Progenitor cell of endocrine pancreas (in vitro differentiated cells): ENCODE data around the gene DIP2C. TPM values are rescaled to one million over a fixed set of nuclear protein-coding genes. Genes with fewer than 3 reads are reported as not detected.

Experiments
- DNase-seq: peaks from one replicate; pipeline ENCODE4 v3.0.0; 2021; ENCODE audit warnings: low spot score; ENCODE audit not compliant: unreplicated experiment
- H3K27ac Mint-ChIP-seq: 2 replicates; pipeline ENCODE4 v1.8.0; 2021; ENCODE audit warnings: mild to moderate bottlenecking, moderate library complexity, mixed read lengths
- H3K27me3 Mint-ChIP-seq: 2 replicates; pipeline ENCODE4 v1.8.0; 2021; ENCODE audit warnings: mixed read lengths
- H3K36me3 Mint-ChIP-seq: 2 replicates; pipeline ENCODE4 v1.8.0; 2022; ENCODE audit warnings: mixed read lengths; ENCODE audit not compliant: insufficient read depth
- H3K4me1 Mint-ChIP-seq: 2 replicates; pipeline ENCODE4 v1.8.0; 2021; ENCODE audit warnings: low read depth, mixed read lengths
- H3K4me3 Mint-ChIP-seq: 2 replicates; pipeline ENCODE4 v1.8.0; 2021; ENCODE audit warnings: low read depth, mild to moderate bottlenecking, moderate library complexity, mixed read lengths
- H3K9me3 Mint-ChIP-seq: 2 replicates; pipeline ENCODE4 v1.8.0; 2021; ENCODE audit warnings: low read depth, mixed read lengths
- total RNA-seq: library from RNA; stranded (reverse); gene quantifications from 2 replicates; pipeline ENCODE4 v1.2.1, GENCODE V29; 2021
- TF ChIP-seq, protein P1 (sequence below): fragments of 200-600 bp; sonication (generic); IDR thresholded peaks from one replicate; pipeline ENCODE4 v1.5.0; 2021; ENCODE audit warnings: antibody characterized with exemption, mild to moderate bottlenecking; ENCODE audit not compliant: unreplicated experiment

Gene DIP2C
- total RNA-seq, 1 donor from 2014 or later: 27.2 TPM

DNA sequence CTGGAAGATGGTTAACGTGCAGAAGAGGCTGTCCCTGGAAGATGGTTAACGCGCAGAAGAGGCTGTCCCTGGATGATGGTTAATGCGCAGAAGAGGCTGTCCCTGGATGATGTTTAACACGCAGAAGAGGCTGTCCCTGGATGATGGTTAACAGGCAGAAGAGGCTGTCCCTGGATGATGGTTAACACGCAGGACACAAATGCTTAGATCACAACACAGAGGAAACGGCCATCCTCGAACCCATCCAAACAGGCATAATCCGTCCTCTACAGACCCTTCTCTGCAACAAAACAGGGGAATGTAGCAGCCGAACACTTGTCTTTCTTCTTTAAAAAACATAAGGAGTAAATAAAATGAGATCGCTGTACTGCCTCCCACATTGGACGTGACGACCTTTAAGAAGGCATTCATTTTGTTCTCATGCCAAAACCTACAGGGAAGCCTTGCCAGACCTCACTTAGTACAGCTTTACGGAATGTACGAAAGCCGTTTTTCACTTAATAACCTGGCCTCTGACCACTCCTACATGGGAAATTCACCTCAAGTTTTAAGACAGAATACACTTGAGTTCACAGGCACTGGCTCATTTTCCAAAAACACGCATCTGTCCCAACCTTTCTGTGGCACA lies 309.0 kb downstream of the DIP2C start:
- no peaks in the 10 kb centered on the region for H3K27me3 Mint-ChIP-seq
- TF ChIP-seq, protein P1, sequence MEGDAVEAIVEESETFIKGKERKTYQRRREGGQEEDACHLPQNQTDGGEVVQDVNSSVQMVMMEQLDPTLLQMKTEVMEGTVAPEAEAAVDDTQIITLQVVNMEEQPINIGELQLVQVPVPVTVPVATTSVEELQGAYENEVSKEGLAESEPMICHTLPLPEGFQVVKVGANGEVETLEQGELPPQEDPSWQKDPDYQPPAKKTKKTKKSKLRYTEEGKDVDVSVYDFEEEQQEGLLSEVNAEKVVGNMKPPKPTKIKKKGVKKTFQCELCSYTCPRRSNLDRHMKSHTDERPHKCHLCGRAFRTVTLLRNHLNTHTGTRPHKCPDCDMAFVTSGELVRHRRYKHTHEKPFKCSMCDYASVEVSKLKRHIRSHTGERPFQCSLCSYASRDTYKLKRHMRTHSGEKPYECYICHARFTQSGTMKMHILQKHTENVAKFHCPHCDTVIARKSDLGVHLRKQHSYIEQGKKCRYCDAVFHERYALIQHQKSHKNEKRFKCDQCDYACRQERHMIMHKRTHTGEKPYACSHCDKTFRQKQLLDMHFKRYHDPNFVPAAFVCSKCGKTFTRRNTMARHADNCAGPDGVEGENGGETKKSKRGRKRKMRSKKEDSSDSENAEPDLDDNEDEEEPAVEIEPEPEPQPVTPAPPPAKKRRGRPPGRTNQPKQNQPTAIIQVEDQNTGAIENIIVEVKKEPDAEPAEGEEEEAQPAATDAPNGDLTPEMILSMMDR: no peak
- peaks cover 32% of the 10 kb centered on the region for H3K36me3 Mint-ChIP-seq
- H3K4me1 Mint-ChIP-seq: no peaks in the 10 kb centered on the region
- H3K27ac Mint-ChIP-seq: no peak overlapping the region
- DNase-seq: no peak
- no peaks in the 10 kb centered on the region for H3K9me3 Mint-ChIP-seq
- H3K4me3 Mint-ChIP-seq: no peak overlapping the region

GRCh38 chr10:378930-379704 lies 310.4 kb downstream of the DIP2C start:
- Mint-ChIP-seq H3K9me3 (no peaks in the 10 kb centered on the region), H3K36me3 (peaks cover 37% of the 10 kb centered on the region), H3K4me3 (no peak overlapping the region), H3K27me3 (no peaks in the 10 kb centered on the region), H3K4me1 (peaks cover 3% of the 10 kb centered on the region), H3K27ac (no peak overlapping the region)
- DNase-seq: no peak
- TF ChIP-seq, protein P1: no peak

GRCh38 chr10:378230-378929 lies 311.1 kb downstream of the DIP2C start:
- TF ChIP-seq, protein P1: no peak
- H3K4me3 Mint-ChIP-seq: no peak overlapping the region
- H3K9me3 Mint-ChIP-seq: no peaks in the 10 kb centered on the region
- peaks cover 32% of the 10 kb centered on the region for H3K36me3 Mint-ChIP-seq
- DNase-seq: no peak
- no peaks in the 10 kb centered on the region for H3K27me3 Mint-ChIP-seq
- H3K27ac Mint-ChIP-seq: no peak overlapping the region
- H3K4me1 Mint-ChIP-seq: peaks cover 9% of the 10 kb centered on the region

GRCh38 chr10:377228-377627 lies 312.2 kb downstream of the DIP2C start:
- no peak overlapping the region for H3K4me3 Mint-ChIP-seq
- H3K27me3 Mint-ChIP-seq: no peaks in the 10 kb centered on the region
- DNase-seq: no peak
- TF ChIP-seq, protein P1: no peak
- H3K9me3 Mint-ChIP-seq: no peaks in the 10 kb centered on the region
- peaks cover 16% of the 10 kb centered on the region for H3K4me1 Mint-ChIP-seq
- H3K27ac Mint-ChIP-seq: no peak overlapping the region
- H3K36me3 Mint-ChIP-seq: peaks cover 30% of the 10 kb centered on the region

GRCh38 chr10:375815-376505 lies 313.5 kb downstream of the DIP2C start:
- Mint-ChIP-seq H3K27me3 (no peaks in the 10 kb centered on the region), H3K4me3 (no peak overlapping the region), H3K27ac (peak overlapping the region; percentile 15), H3K4me1 (peaks cover 16% of the 10 kb centered on the region), H3K36me3 (peaks cover 27% of the 10 kb centered on the region), H3K9me3 (no peaks in the 10 kb centered on the region)
- TF ChIP-seq, protein P1: no peak
- DNase-seq: no peak
